Mesendoderm (in vitro differentiated cells): ENCODE measurements around the gene PDGFD.

Experiments
- DNase-seq: peaks from one replicate; pipeline ENCODE4 v3.0.0; 2013
- H2AK5ac ChIP-seq: 2 replicates; pipeline ENCODE4 v1.6.1; 2013; ENCODE audit warnings: low read length, inconsistent platforms
- H2BK120ac ChIP-seq: 2 replicates; pipeline ENCODE4 v1.6.1; 2013; ENCODE audit warnings: low read depth, mild to moderate bottlenecking, low read length, moderate library complexity, mixed read lengths
- H2BK15ac ChIP-seq: replicated peaks from 2 replicates; pipeline ENCODE4 v1.6.1; 2013; ENCODE audit warnings: low read depth, mild to moderate bottlenecking, moderate library complexity
- H2BK5ac ChIP-seq: 2 replicates; pipeline ENCODE4 v1.6.1; 2013; ENCODE audit warnings: low read length, inconsistent platforms
- H3K18ac ChIP-seq: 2 replicates; pipeline ENCODE4 v1.6.1; 2013; ENCODE audit warnings: mild to moderate bottlenecking, low read length, mixed read lengths
- H3K23ac ChIP-seq: one replicate; pipeline ENCODE4 v1.6.1; 2013; ENCODE audit warnings: low read length
- H3K27ac ChIP-seq: 2 replicates; pipeline ENCODE4 v1.5.1; 2013; ENCODE audit warnings: low read depth, mild to moderate bottlenecking, inconsistent platforms, low read length, moderate library complexity
- H3K27me3 ChIP-seq: 2 replicates; pipeline ENCODE4 v1.6.1; 2013; ENCODE audit warnings: low read length, control low read depth, mild to moderate bottlenecking, inconsistent platforms; ENCODE audit not compliant: insufficient read depth, poor library complexity
- H3K36me3 ChIP-seq: 2 replicates; pipeline ENCODE4 v1.6.1; 2013; ENCODE audit warnings: low read length, inconsistent platforms; ENCODE audit not compliant: control insufficient read depth, insufficient read depth
- H3K4ac ChIP-seq: one replicate; pipeline ENCODE4 v1.6.1; 2013; ENCODE audit warnings: low read depth, mild to moderate bottlenecking, low read length, moderate library complexity
- H3K4me1 ChIP-seq: 2 replicates; pipeline ENCODE4 v1.6.1; 2013; ENCODE audit warnings: low read depth, low read length, inconsistent platforms; ENCODE audit not compliant: control insufficient read depth
- H3K4me2 ChIP-seq: 2 replicates; pipeline ENCODE4 v1.6.1; 2013; ENCODE audit warnings: low read length
- H3K4me3 ChIP-seq: 2 replicates; pipeline ENCODE4 v1.5.1; 2013; ENCODE audit warnings: mild to moderate bottlenecking, low read length
- H3K56ac ChIP-seq: one replicate; pipeline ENCODE4 v1.6.1; 2013; ENCODE audit warnings: low read length
- H3K79me1 ChIP-seq: 2 replicates; pipeline ENCODE4 v1.6.1; 2013; ENCODE audit warnings: low read length, inconsistent platforms
- H3K79me2 ChIP-seq: 2 replicates; pipeline ENCODE4 v1.6.1; 2013; ENCODE audit warnings: mild to moderate bottlenecking, low read length; ENCODE audit not compliant: control insufficient read depth, insufficient read depth
- H3K9ac ChIP-seq: 2 replicates; pipeline ENCODE4 v1.6.1; 2013; ENCODE audit warnings: low read length, inconsistent platforms
- H4K5ac ChIP-seq: one replicate; pipeline ENCODE4 v1.6.1; 2013; ENCODE audit warnings: low read length
- H4K8ac ChIP-seq: one replicate; pipeline ENCODE4 v1.6.1; 2013; ENCODE audit warnings: low read depth, mild to moderate bottlenecking, control low read depth, low read length, moderate library complexity
- WGBS: extraction: QIAGEN DNeasy Blood & Tissue Kit; methylation state at CpG from one replicate; pipeline ENCODE4 v1.1.7; 2013; ENCODE audit warnings: low lambda C conversion rate, missing lambda C conversion rate; ENCODE audit not compliant: insufficient coverage; ENCODE audit errors: extremely low coverage; 5-methylcytosine and 5-hydroxymethylcytosine counted together

The PDGFD gene

GRCh38 chr11:103978616-103979595 lies 185.0 kb downstream of the PDGFD start:
- Histone ChIP-seq H3K27me3 (no peaks in the 10 kb centered on the region), H3K4me1 (no peaks in the 10 kb centered on the region), H3K79me1 (no peaks in the 10 kb centered on the region), H3K27ac (no peak overlapping the region), H3K23ac (no peak overlapping the region), H4K8ac (no peak overlapping the region), H3K9ac (no peak overlapping the region), H4K5ac (no peak overlapping the region), H2AK5ac (no peak overlapping the region), H3K4ac (no peak overlapping the region), H3K56ac (no peak overlapping the region), H2BK5ac (no peak overlapping the region), H3K18ac (no peak overlapping the region), H3K79me2 (no peaks in the 10 kb centered on the region), H3K4me2 (no peak overlapping the region), H3K4me3 (no peak overlapping the region), H2BK120ac (no peak overlapping the region), H2BK15ac (no peak overlapping the region), H3K36me3 (no peaks in the 10 kb centered on the region)
- no CpG with 5 or more reads among the region's 5 CpGs for WGBS
- DNase-seq = no peak

- H2BK15ac ChIP-seq = no peak overlapping the region
- no peak overlapping the region for H2AK5ac ChIP-seq
- no peak overlapping the region for H3K4ac ChIP-seq
- no peaks in the 10 kb centered on the region for H3K79me1 ChIP-seq
- no peaks in the 10 kb centered on the region for H3K4me1 ChIP-seq
- no peak for DNase-seq
- H3K27ac ChIP-seq = no peak overlapping the region
- H3K9ac ChIP-seq = no peak overlapping the region
- no peak overlapping the region for H3K23ac ChIP-seq
- no peak overlapping the region for H3K56ac ChIP-seq
- H4K5ac ChIP-seq = no peak overlapping the region
- no peaks in the 10 kb centered on the region for H3K36me3 ChIP-seq
- WGBS = no CpG with 5 or more reads among the region's 4 CpGs
- H3K79me2 ChIP-seq = no peaks in the 10 kb centered on the region
- no peak overlapping the region for H3K4me3 ChIP-seq
- no peak overlapping the region for H3K4me2 ChIP-seq
- no peak overlapping the region for H2BK5ac ChIP-seq
- H3K18ac ChIP-seq = no peak overlapping the region
- no peak overlapping the region for H4K8ac ChIP-seq
- no peak overlapping the region for H2BK120ac ChIP-seq
- no peaks in the 10 kb centered on the region for H3K27me3 ChIP-seq
Measured at GRCh38 chr11:103972013-103972412, 191.9 kb downstream of the PDGFD start.

DNA sequence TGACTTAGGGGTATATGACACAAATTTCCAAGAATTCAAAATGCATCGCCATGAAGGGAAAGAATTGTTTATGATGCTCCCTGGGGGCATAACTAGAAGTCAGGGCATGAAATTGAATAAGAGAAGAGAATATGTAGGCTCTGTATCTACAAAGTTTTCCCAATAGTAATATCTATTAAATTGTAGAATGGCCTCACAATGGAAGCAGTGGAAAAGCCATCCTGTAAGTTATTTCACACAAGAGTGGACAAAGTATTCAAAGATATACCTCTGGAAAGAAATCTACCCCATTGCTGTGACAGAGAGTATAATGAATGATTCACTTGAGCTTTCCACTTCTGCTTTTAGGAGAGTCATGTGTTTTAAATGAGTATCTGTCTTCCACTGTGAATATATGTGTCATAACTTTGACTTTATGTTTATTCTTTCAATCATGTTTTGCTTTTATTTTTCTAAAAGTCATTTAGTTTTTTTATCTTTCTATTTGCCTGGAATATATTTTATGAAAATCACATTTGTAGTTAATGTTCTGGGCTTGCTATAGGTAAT lies 193.2 kb downstream of the PDGFD start:
- Histone ChIP-seq H3K27me3 (no peaks in the 10 kb centered on the region), H3K18ac (no peak overlapping the region), H3K56ac (no peak overlapping the region), H3K23ac (no peak overlapping the region), H3K79me2 (no peaks in the 10 kb centered on the region), H4K5ac (no peak overlapping the region), H3K4me3 (no peak overlapping the region), H3K4me2 (no peak overlapping the region), H3K36me3 (no peaks in the 10 kb centered on the region), H3K79me1 (no peaks in the 10 kb centered on the region), H3K4ac (no peak overlapping the region), H2AK5ac (no peak overlapping the region), H2BK5ac (no peak overlapping the region), H2BK15ac (no peak overlapping the region), H4K8ac (no peak overlapping the region), H3K4me1 (no peaks in the 10 kb centered on the region), H3K27ac (no peak overlapping the region), H2BK120ac (no peak overlapping the region), H3K9ac (no peak overlapping the region)
- no peak for DNase-seq
- WGBS = no CpG with 5 or more reads among the region's 1 CpG

- Histone ChIP-seq H3K56ac (no peak overlapping the region), H3K4ac (no peak overlapping the region), H3K36me3 (no peaks in the 10 kb centered on the region), H3K4me1 (no peaks in the 10 kb centered on the region), H3K18ac (no peak overlapping the region), H3K23ac (no peak overlapping the region), H3K4me3 (no peak overlapping the region), H2BK5ac (no peak overlapping the region), H2BK15ac (no peak overlapping the region), H3K27me3 (no peaks in the 10 kb centered on the region), H3K4me2 (no peak overlapping the region), H2AK5ac (no peak overlapping the region), H4K5ac (no peak overlapping the region), H3K27ac (no peak overlapping the region), H2BK120ac (no peak overlapping the region), H3K9ac (no peak overlapping the region), H4K8ac (no peak overlapping the region), H3K79me1 (no peaks in the 10 kb centered on the region), H3K79me2 (no peaks in the 10 kb centered on the region)
- DNase-seq = no peak
- WGBS = no CpG with 5 or more reads among the region's 3 CpGs
Measured at GRCh38 chr11:103968685-103969084, 195.3 kb downstream of the PDGFD start.

- H3K18ac ChIP-seq = no peak overlapping the region
- no peak overlapping the region for H3K9ac ChIP-seq
- H2BK5ac ChIP-seq = no peak overlapping the region
- H3K56ac ChIP-seq = no peak overlapping the region
- no peak overlapping the region for H2AK5ac ChIP-seq
- no peak overlapping the region for H3K27ac ChIP-seq
- H3K79me1 ChIP-seq = no peaks in the 10 kb centered on the region
- H4K5ac ChIP-seq = no peak overlapping the region
- H3K27me3 ChIP-seq = no peaks in the 10 kb centered on the region
- no CpG with 5 or more reads among the region's 8 CpGs for WGBS
- H3K4me2 ChIP-seq = no peak overlapping the region
- H3K23ac ChIP-seq = no peak overlapping the region
- H3K36me3 ChIP-seq = no peaks in the 10 kb centered on the region
- peaks cover 1% of the 10 kb centered on the region for H3K4me1 ChIP-seq
- no peaks in the 10 kb centered on the region for H3K79me2 ChIP-seq
- DNase-seq = no peak
- H4K8ac ChIP-seq = no peak overlapping the region
- H2BK15ac ChIP-seq = no peak overlapping the region
- H3K4ac ChIP-seq = no peak overlapping the region
- no peak overlapping the region for H3K4me3 ChIP-seq
- no peak overlapping the region for H2BK120ac ChIP-seq
Measured at GRCh38 chr11:103967985-103968384, 196.0 kb downstream of the PDGFD start.
